ENCODE measurements around the gene EPC2. TPM values are rescaled to one million over a fixed set of nuclear protein-coding genes. Genes with fewer than 3 reads are reported as not detected.

The EPC2 gene
- total and polyA plus RNA-seq, 2 experiments from 2014 or later = 6.3 to 27.0 TPM

GRCh38 chr2:148681443-148681842, 36.9 kb downstream of the EPC2 start:
- Histone ChIP-seq H3K9me2 (ENCODE audit: insufficient read depth) (0 out of 2 replicates have a peak, but pooled peaks cover 2% of the 10 kb centered on the region), H3K4me1 (ENCODE audit: insufficient read depth) (peaks cover 5% of the 10 kb centered on the region), H3K36me3 (ENCODE audit: insufficient read depth) (no peaks in the 10 kb centered on the region), H4K20me1 (replicated peaks; ENCODE audit: insufficient read depth) (peaks cover 17% of the 10 kb centered on the region), H3K27ac (ENCODE audit: low read depth) (no peak overlapping the region), H3K79me2 (replicated peaks; ENCODE audit: insufficient read depth) (peaks cover 100% of the 10 kb centered on the region), H3K4me3 (no peak overlapping the region), H3F3A (replicated peaks; ENCODE audit: low read depth) (no peaks in the 10 kb centered on the region), H3K27me3 (ENCODE audit: insufficient read depth) (no peaks in the 10 kb centered on the region), H2AFZ (no peak overlapping the region), H3K4me2 (no peak overlapping the region)
- TF ChIP-seq EZH2 (IDR thresholded peaks at IDR 0.05; ENCODE audit: low read depth, unreplicated experiment) (no peak), POLR2AphosphoS5 (IDR thresholded peaks at IDR 0.05; ENCODE audit: low read depth) (no peak), CREB1 (CRISPR knock-in tag; IDR thresholded peaks at IDR 0.05; ENCODE audit: low read depth) (no peak), ZNF331 (CRISPR knock-in tag; IDR thresholded peaks at IDR 0.05; ENCODE audit: low read depth) (no peak), REST (IDR thresholded peaks at IDR 0.05; ENCODE audit: unreplicated experiment) (no peak), ZNF114 (CRISPR knock-in tag; IDR thresholded peaks at IDR 0.05) (no peak), JUNB (IDR thresholded peaks at IDR 0.05; ENCODE audit: unreplicated experiment) (no peak), EZH2phosphoT487 (IDR thresholded peaks at IDR 0.05; ENCODE audit: unreplicated experiment) (no peak), STAT1 (IDR thresholded peaks at IDR 0.05; ENCODE audit: unreplicated experiment) (no peak), NANOG (IDR thresholded peaks at IDR 0.05; ENCODE audit: borderline replicate concordance) (no peak)
- TF ChIP-seq, protein P1, sequence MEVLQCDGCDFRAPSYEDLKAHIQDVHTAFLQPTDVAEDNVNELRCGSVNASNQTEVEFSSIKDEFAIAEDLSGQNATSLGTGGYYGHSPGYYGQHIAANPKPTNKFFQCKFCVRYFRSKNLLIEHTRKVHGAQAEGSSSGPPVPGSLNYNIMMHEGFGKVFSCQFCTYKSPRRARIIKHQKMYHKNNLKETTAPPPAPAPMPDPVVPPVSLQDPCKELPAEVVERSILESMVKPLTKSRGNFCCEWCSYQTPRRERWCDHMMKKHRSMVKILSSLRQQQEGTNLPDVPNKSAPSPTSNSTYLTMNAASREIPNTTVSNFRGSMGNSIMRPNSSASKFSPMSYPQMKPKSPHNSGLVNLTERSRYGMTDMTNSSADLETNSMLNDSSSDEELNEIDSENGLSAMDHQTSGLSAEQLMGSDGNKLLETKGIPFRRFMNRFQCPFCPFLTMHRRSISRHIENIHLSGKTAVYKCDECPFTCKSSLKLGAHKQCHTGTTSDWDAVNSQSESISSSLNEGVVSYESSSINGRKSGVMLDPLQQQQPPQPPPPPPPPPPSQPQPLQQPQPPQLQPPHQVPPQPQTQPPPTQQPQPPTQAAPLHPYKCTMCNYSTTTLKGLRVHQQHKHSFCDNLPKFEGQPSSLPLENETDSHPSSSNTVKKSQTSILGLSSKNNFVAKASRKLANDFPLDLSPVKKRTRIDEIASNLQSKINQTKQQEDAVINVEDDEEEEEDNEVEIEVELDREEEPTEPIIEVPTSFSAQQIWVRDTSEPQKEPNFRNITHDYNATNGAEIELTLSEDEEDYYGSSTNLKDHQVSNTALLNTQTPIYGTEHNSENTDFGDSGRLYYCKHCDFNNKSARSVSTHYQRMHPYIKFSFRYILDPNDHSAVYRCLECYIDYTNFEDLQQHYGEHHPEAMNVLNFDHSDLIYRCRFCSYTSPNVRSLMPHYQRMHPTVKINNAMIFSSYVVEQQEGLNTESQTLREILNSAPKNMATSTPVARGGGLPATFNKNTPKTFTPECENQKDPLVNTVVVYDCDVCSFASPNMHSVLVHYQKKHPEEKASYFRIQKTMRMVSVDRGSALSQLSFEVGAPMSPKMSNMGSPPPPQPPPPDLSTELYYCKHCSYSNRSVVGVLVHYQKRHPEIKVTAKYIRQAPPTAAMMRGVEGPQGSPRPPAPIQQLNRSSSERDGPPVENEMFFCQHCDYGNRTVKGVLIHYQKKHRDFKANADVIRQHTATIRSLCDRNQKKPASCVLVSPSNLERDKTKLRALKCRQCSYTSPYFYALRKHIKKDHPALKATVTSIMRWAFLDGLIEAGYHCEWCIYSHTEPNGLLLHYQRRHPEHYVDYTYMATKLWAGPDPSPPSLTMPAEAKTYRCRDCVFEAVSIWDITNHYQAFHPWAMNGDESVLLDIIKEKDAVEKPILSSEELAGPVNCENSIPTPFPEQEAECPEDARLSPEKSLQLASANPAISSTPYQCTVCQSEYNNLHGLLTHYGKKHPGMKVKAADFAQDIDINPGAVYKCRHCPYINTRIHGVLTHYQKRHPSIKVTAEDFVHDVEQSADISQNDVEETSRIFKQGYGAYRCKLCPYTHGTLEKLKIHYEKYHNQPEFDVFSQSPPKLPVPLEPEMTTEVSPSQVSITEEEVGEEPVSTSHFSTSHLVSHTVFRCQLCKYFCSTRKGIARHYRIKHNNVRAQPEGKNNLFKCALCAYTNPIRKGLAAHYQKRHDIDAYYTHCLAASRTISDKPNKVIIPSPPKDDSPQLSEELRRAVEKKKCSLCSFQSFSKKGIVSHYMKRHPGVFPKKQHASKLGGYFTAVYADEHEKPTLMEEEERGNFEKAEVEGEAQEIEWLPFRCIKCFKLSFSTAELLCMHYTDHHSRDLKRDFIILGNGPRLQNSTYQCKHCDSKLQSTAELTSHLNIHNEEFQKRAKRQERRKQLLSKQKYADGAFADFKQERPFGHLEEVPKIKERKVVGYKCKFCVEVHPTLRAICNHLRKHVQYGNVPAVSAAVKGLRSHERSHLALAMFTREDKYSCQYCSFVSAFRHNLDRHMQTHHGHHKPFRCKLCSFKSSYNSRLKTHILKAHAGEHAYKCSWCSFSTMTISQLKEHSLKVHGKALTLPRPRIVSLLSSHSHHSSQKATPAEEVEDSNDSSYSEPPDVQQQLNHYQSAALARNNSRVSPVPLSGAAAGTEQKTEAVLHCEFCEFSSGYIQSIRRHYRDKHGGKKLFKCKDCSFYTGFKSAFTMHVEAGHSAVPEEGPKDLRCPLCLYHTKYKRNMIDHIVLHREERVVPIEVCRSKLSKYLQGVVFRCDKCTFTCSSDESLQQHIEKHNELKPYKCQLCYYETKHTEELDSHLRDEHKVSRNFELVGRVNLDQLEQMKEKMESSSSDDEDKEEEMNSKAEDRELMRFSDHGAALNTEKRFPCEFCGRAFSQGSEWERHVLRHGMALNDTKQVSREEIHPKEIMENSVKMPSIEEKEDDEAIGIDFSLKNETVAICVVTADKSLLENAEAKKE (CRISPR knock-in tag; IDR thresholded peaks at IDR 0.05) = no peak
- TF ChIP-seq, protein P2, sequence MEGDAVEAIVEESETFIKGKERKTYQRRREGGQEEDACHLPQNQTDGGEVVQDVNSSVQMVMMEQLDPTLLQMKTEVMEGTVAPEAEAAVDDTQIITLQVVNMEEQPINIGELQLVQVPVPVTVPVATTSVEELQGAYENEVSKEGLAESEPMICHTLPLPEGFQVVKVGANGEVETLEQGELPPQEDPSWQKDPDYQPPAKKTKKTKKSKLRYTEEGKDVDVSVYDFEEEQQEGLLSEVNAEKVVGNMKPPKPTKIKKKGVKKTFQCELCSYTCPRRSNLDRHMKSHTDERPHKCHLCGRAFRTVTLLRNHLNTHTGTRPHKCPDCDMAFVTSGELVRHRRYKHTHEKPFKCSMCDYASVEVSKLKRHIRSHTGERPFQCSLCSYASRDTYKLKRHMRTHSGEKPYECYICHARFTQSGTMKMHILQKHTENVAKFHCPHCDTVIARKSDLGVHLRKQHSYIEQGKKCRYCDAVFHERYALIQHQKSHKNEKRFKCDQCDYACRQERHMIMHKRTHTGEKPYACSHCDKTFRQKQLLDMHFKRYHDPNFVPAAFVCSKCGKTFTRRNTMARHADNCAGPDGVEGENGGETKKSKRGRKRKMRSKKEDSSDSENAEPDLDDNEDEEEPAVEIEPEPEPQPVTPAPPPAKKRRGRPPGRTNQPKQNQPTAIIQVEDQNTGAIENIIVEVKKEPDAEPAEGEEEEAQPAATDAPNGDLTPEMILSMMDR (conservative IDR thresholded peaks at IDR 0.05; ENCODE audit: low read depth in 2 of 2) = no peak
- TF ChIP-seq, protein P3, sequence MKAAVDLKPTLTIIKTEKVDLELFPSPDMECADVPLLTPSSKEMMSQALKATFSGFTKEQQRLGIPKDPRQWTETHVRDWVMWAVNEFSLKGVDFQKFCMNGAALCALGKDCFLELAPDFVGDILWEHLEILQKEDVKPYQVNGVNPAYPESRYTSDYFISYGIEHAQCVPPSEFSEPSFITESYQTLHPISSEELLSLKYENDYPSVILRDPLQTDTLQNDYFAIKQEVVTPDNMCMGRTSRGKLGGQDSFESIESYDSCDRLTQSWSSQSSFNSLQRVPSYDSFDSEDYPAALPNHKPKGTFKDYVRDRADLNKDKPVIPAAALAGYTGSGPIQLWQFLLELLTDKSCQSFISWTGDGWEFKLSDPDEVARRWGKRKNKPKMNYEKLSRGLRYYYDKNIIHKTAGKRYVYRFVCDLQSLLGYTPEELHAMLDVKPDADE (IDR thresholded peaks at IDR 0.05) = no peak
- Mint-ChIP-seq H3K4me3 (no peak overlapping the region), H3K9me3 (0 out of 3 replicates have a peak, but pooled peaks cover 2% of the 10 kb centered on the region), H3K27ac (no peak overlapping the region), H3K4me1 (peaks cover 11% of the 10 kb centered on the region), H3K36me3 (ENCODE audit: low read depth) (peaks cover 8% of the 10 kb centered on the region; the same call in 2 of the 3 replicates), H3K27me3 (ENCODE audit: insufficient read depth, low read depth, poor library complexity) (peaks cover 4% of the 10 kb centered on the region)
- ATAC-seq (no peak), DNase-seq (ENCODE audit: low spot score) (no peak)

All from GM23338 (cell line).